Stimulated activated CD8-positive, alpha-beta memory T cell treated with anti-CD3 and anti-CD28 coated beads, Interleukin-4, amount 100 ng/mL, for 4 hours (primary cell): ENCODE data around the gene RHOH.
A peak's percentile ranks its signal among the peaks of the same experiment; 100 is the strongest.

Experiments
- DNase-seq, 2 donors: peaks; one replicate each; pipeline ENCODE4 v3.0.0-alpha.2; 2020; ENCODE audit warnings: low read depth in 2 of 2, low spot score in 1 of 2

Gene RHOH

DNA sequence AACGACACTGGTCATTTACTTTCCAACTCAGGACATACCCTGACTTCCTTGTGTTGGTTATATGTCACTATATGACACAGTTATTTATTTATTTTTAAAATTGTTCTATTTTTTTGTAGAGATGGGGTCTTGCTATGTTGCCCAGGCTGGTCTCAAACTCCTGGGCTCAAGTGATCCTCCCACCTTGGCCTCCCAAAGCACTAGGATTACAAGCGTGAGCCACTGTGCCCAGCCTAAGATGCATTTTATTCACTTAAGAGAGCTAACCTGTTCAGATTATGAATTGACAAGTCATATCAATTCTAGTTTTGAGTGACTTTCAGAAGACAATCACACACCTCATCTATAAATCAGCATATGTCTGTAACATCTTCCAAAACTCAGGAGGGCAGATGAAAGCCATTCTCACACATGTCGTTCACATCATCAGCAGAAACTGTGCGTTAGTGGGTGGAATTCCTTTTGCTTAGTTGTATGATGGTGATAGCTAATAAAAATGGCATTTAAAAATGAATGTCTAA, 9.4 kb upstream of the RHOH start:
- DNase-seq = no peak

DNA sequence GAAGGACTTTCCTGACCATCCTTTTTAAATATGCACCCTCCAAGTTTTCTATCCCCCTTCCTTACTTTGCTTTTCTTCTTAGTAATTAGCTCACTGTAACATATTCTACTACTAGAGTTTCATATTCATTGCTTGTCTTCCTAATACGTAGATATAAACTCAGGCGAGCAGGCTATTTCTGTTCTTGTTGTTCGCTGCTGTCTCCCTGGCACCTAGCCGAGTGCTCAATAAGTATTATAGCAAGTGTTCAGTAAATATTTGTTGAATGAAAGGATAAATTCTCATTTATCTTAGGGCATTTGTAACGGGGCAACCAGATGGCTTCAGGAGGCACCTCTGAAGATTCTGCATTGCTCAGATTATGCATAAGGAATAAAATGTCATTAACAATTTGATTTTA, 6.8 kb upstream of the RHOH start:
- no peak for DNase-seq

DNA sequence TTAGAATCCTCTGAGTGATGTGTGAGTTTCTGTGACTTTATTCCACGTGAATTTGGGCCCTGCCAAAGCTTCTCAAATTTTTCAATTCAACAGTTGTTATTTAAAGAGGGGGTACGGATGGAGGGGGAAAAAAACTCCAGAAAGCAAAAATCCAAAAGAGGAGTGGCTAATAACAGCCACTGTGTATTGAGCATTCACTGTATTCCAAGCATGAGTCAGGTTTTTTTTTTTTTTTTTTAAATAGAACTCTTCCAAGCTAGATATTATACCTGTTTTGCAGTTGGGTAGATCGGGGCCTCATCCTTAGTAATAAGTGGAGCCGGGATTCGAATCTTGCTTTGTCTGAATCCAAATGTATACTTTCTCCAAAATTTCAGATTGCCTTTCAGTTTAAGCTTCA, 6.4 kb upstream of the RHOH start:
- no peak for DNase-seq

DNA sequence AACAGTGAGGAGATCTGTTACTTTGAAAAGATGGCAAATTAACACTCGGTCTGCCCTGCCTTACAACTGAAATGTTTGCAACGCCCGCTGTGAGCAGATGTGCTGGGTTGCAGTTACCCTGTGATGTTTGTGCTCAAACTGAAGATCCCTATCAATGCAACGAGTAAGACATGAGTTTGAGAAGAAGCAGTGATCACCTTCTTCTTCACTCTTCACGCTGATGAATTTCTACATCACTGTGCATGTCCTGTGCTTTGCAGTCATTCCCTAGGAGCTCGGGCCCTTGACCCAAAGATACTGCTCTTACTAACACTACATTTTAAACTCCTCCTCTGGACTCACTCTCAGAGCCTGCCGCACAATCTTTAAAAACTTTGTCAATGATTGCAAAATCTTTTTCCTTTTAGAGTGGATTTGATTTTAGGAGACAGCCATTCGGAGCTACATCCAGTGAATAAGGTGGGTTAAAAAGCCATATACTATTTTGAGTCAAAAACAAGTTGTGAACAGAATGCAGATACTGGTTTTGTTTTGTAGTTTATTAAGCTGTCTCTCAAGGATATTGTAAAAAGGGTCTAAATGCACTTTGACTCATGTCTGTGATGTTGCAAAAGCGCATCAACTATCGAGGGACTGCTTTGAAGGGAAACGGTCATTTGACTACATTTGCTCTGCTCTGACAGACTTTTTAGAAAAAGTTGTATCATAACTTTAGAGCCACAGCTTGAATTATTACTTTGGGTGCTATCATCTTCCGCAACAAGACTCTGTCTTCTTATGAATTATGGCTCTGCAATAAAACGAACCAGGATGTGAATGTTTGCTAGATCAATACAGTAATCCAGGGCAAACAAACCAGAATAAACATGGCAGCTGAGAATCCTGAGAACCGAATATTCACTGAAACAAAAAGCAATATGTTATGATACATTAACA, 5.7 kb upstream of the RHOH start:
- DNase-seq = no peak

DNA sequence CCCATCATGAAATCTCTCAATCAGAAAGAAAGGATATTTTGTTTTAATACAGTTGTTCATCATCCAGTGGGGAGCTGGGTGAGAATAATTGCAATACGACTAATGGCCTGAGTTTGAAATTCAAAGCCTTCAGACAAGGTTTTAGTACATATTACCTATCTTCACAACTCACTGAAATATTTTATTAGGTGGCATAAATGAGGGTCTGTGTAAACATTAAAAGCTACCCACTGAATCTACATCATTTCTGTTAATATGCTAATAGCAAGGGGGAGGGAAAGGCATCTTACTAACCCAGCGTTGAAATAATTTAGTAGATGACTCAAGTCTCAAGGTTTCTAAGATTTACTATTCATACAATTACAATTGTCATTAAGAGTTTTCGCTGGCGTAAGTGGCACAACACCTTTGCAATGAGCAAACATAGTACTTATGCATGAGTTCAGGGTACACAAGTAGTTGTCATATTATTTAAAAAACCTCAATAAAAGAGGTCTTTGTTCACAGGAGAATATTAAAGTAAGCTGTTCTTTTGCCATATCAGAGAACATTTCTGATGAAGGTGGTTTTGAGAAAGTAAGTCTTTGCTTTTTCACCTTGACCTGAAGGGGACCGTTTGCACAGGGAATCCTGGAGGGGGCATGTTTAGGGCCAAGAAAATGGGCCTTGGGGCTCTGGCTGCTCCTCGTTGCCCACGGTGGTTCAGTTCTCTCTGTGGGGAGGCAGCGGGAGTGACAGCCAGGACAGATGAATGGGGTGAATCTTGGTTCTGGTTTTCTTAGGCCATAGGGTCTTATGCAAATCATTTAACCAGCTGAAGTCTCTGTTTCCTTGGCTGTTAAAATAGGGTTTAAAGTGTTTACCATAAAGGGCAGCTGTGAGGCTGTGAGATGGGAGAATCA, 4.5 kb upstream of the RHOH start:
- no peak for DNase-seq

DNA sequence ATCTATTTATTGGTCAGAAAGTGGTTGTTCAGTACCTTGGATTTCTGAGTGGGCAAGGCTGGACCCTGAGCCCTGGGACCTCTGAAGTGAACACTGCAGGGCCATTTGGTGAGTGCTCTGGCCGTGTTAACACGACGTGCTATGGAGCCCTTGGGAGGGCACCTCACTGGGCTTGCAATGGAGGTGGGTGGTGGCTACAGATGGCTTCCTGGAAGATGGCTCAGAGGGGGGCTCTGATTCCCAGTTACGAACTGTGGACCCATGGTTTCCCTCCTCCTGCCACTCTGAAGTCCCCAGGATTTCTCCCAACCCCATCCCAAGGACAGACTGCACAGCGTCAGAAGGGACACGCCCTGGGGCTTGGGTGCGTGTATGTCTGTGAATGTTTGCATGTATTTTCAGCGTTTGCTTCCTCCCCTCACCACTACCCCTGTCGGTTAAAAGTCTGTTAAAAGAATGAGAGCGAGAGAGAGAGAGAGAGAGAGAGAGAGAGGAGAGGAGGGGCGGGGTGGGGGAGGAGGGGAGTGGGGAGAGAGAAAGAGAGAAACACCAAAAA, 3.7 kb upstream of the RHOH start:
- no peak for DNase-seq

DNA sequence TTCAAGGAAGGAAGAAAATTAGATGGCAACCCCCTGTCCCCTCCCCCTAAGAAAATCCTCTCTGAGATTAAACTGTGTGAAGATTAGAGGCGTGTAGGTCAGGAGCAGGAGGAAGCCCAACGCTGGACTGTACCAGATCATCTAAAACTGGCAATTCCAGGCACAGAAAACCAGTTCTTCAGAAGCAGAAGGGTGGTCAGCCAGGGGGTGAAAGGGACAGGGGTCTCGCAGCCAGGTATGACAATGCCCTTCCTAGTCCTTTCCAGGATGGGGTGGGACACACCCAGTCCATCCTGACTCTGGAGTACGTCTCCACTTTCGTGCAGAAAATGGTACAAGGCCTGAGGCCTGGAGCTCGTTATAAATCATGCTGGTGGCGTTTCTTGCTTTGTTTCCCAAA, 3.3 kb upstream of the RHOH start:
- no peak for DNase-seq

DNA sequence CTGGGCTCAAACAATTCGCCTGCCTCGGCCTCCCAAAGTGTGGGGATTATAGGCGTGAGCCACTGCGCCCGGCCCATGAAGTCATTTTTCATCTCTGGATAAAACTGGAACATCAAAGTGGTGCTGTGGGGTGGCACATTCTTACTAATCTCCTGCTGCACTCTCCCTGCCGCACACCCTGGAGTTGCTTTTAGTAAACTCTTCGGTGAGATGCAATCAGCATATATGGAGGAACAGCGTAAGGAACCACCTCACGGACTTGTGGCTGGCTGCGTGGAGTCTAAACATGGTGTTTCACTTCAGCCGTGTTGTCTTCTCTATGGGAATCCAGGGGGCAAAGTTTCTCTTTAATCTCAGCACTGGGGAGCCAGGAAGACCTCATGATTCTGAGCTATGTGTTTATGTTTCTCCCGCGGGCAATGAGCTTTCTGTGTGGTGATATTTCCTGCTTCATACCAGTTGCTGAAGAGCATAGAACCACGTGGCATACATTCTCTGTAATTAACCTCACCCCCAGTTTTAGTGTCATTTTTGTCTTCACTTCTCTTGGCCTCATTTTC, 2.1 kb upstream of the RHOH start:
- no peak for DNase-seq

DNA sequence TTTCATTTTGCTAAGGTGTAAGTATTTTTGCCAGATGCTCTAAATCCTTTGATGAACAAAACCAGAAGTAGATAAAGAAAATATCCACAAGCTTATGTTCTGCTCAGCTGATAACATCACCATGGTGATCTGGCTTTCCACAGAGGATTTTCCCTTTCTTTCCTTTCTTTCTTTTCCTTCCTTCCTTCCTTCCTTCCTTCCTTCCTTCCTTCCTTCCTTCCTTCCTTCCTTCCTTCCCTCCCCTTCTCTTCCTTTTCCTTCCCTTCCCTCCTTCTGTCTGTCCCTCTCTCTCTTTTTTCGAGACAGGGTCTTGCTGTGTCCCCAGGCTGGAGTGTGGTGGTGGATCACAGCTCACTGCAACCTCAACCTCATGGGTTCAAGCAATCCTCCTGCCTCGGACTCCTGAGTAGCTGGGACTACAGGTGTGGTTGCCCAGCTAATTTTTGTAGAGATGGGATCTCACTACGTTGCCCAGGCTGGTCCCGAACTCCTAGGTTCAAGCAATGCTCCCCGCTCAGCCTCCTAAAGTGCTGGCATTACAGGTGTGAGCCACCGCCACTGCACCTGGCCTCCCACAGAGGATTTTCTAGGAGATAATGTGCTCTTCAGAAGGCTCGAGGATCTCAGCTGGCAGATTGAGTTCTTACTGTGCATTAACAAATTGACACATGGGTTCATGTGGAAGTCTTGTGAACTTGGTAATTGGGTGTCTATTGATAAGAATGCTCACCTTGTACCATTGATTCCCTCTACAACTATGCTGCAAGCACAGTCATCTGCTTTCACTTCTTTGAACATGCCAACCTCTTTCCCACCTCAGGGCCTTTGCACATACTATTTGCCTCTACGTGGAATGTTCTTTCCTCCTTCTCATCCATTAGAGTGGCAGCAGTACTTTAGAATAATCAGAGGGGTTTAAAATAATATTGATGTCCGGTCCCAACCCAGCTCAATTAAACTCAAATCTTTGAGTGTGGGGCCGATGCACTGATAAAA, 1.4 kb upstream of the RHOH start:
- DNase-seq = no peak

DNA sequence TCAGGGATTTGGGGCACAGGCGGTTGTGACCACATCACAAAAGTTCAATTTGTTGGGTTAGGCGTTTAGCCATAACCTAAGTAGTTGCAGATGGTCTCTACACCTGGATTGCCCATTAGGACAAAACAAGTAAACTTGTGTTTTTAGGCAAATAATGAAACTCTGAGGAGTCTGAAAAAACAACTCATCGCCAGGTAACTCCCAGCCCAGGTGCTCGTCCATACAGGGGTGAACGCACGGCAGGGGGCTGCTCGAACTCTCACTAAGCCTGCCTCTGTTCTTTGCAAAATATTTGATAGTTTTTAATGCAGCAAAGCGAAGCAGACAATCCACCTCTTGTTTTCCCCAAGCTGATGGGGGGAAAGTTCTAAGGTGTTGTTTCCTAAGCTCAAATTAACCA, 559 bp upstream of the RHOH start:
- no peak for DNase-seq

DNA sequence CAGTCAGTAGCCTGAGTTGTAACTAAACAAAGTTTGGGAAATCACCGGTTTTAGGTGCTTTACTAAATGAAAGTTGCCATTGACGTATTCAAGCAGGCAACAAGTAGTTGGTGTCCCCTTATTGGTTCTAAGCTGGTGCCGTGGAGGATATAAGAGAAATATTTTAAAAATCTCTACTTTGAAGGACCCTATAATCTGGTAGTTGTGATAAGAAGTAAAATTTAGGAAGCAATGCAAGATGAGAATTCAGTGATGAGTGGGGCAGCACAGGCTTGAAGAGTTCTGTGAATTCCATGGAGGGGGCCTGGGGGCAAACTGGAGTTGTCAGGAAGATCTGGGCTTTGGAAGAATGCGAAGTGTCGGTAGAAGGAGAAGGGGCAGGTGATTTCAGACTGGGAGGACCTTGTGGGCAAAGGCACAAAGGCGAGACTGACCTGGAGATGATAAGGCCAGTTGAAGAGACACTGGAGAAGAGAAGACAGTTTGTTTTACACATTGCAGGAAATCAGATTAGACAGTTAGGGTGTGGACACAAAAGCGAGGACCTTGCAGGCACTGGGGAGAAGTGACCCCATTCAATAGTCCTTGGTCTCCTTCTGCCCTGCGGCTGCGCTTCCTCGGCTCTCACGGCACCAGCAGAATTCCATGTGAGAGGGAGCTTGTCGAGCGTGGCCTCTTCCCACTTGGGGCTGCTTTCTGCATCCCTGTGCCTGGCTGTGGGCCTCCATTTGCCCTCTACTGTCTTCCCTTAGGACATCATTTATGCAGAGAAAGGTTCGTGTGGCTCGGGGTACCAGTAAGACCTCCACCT, 1.3 kb downstream of the RHOH start:
- no peak for DNase-seq

DNA sequence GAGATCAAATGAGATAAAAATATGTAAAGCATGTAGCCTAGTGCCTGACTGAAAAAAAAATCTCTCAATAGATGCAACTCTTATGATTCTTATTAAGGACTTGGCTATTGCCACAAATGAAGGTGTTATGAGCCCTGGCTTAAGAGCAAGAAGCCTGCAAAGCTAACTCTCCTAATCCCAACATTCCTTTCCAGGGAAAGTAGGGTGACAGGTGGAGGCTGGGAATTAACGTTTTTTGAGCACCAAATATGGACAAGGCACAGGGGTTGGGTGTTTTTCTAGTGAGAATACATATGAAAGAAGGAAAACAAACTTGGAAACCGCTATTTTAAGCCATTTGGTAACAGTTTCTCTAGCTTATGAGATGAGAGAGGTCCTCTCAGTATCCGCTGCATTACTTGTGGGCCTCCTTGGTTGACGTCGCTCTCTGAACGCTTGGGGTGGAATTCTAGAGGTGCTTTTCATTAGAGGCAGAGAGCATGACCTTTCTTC, 2.4 kb downstream of the RHOH start:
- no peak for DNase-seq

DNA sequence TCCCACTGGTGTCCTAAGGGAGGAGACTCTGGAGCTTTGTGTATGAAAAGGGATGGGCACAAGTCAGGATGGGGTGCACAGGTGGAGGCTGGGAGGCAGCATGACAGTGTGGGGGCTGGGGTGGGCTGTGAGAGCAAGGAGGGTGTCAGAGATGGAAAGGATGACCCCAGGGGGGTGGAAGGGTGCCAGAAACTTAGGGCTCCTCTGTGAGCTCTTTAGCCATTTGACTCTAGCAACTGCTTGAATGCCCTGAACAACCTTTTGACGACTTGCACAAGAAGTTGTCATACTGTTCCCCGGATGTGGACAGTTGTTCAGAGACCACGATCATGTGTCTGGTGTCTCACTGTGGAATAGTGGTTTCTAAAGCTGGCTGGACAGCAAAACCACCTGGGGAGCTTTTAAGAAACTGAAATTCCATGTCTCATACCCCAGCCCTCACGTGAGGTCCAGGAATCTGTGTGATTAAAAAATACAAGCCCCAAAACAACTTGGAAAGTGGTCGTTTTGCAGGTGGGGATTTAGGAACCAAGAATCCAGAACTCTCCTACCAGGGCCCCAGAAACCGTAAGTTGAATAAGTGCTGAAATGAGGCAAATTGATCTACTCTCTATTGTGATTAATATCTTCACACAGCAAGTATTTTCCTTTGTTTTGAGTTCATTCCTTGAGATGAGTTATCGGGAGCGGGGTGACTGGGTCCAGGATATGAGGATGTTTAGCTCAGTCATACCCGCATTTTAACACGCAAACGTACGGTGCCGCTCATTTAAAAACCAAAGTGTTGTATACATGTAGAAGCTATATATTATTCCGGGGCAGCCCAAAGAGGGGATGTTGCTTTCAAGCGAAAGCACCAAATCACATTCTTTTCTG, 3.4 kb downstream of the RHOH start:
- peak in 1 of 2 donors; percentile 41 for DNase-seq

DNA sequence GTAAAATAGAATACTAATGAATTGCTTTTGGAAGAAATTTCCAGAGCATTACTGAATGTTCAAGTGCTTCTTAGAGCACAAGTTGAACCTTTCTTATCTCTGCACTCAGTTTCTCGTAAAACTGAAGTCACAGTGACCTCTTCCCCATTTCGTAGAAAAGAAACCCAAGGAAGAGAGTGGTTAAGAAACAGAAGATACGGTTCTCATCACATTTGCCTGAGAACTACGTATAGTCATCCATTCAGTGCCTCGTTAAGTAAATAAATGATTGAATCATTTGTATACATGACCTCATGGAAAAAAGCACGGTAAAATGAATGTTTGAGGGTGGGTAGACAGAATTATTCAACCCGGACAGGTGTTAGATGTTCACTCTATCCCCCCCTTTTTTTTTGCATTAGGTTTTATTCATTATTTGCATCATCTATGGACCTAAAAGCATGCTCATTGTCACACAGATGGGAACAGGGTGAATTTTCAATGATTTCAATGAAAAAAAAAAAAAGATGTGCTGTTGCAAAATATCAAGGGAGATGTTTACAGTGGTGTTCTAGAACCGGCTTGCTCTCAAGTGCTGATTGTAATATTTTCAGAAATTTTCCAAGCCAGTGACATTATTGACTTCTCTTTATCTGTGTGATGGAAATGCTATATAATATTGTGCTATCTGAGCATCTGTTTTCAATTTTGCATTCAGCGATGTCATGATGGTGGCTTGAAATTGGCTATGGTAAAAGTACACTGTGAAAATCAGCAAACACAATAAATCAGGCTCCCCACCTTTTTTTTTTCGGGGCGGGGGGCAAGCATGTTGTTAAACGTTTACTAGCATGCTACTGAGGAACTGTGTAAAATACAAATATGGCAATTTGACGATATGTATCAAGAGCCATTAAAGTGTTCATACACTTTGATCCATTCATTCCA, 4.3 kb downstream of the RHOH start:
- DNase-seq = no peak

DNA sequence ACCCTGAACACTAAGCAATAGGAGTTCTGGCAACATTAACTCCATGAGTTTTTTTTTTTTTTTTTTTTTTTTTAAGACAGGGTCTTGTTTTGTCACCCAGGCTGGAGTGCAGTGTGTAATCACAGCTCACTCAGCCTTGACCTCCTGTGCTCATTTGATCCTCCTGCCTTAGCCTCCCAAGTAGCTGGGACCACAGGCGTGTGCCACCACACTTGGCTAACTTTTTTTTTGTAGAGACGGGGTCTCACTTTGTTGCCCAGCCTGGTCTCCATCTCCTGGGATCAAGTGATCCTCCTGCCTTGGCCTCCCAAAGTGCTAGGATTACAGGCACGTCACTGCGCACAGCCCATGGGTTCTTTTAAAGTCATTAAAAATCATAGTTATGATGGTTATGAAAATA, 5.1 kb downstream of the RHOH start:
- no peak for DNase-seq

DNA sequence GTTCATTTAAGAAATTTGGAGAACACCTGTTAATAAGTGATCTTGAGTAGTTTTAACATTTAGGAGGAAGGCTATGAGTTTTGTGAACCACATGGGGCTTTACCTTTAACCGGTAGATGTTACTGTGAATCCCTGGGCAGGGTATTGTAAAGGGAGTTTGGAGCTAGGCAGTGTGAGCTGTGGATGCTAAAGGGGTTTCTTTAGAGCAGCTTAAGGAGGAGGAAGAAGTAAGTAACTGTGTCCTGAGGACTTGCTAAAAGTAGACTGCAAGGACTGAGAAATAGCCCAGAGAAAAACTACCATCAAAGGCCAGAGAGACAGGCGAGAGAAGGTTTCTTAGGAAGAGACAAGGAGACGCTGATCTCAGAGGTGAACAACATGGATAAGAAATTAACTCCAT, 5.6 kb downstream of the RHOH start:
- no peak for DNase-seq
